C4-2B (cell line): ENCODE results near the gene PHF12.
A peak's percentile ranks its signal among the peaks of the same experiment; 100 is the strongest.

Source experiments
- H3K27ac ChIP-seq: fragments of 450-650 bp; 2 replicates; pipeline ENCODE4 v1.5.1; 2017
- CTCF ChIP-seq: fragments of 450-650 bp; conservative IDR thresholded peaks from 2 replicates; pipeline ENCODE4 v1.5.1; 2017; ENCODE audit warnings: mild to moderate bottlenecking
- ZFX ChIP-seq: fragments of 450-650 bp; IDR thresholded peaks from 2 replicates; pipeline ENCODE4 v1.6.1; 2017

PHF12 gene

DNA sequence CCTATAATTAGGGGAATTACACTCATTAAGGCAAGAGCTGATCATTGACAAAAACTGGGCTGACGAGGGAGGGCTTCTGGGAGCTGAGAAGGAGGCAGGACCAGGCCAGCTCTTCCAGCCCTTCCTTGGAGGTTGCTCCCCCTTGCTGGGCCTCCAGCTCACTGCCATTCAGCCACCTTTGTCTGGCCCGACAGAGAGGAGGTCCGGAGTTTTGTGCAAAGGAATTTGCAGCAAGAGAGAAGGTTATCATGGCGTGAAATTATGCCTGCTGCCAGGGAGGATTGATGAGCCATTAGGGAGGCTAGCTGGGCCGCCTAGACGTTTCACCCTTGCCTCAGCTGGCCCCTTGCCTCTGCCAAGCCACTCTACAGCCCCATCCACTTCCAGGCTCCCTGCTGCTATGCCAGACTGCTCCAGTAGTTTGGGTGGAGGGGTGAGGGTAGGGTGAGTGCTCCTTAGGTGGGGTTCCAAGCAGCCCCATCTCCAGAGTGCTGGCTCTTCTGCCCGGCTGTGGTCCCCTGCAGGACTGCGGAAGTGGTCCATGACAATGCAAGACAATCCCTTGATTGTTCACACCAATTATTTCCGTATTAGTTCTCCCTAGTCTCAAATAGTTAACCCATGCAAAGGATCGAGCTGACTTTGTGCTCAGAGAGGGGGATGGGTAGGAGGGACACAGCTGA lies 17.1 kb upstream of the PHF12 start:
- no peak for TF ChIP-seq ZFX
- TF ChIP-seq CTCF, result no peak
- H3K27ac ChIP-seq, result peak overlapping the region; percentile 14; the same call in 1 of the 2 replicates

DNA sequence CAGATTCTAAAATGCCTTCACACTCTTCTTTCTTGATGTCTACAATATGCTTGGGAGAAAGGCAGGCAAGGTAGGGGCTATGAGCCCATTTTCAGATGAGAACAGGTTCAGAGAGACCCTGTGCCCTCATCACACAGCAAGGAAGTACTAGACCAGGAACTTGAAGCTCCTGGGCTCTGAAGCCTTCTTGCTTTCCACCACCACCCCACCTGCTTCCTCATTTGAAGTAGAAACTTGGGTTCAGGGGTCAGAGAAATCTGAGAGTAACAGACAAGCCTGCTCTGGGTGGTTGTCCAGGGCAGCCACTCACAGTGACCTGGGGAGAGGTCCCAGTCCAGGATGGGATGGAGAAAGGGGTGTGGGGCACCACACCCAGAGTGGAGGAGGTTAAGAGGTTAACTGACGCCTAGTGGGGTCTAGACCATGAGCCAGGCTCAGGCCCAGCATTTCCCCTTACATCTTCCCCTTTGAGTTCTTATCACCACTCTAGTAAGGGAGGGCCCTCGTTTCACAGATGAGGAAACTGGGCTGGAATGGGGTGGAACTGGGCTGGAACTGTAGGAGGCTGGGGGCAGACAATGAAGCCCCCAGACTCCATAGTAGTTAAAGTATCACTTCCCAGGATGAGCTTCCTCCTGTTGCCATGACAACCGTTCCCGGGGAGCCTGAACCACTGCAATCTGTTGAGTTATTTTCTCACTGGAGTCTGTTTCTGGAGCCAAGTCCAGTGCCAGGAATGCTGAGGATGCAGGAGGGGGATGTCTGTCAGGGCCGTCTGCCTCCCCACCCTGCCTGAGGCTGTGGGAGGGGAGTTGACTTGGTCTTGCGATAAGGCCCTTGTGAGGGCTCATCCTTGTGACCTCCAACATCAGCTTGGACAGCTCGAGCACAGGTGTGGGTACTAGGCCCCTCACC lies 16.2 kb upstream of the PHF12 start:
- TF ChIP-seq CTCF (no peak), ZFX (no peak)
- no peak overlapping the region for H3K27ac ChIP-seq

DNA sequence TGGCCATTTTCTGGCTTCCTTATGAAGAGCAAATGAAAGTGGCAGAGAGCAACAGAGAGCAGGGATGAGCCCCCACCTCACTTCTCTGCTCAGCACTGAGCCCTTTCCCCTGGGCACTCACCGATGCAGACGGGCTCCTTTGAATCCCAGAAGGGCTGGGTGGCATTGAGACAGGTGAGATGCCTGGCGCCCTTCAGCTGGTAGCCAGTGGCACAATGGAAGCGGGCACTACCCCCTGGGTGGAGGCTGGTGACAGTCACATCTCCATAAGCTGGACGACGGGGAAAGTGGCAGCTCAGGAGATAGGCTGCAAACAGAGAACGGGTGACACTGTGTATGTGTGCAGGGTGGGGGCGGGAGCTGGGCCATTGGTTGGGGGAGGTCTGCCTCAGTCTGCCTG lies 12.5 kb upstream of the PHF12 start:
- no peak overlapping the region for H3K27ac ChIP-seq
- no peak for TF ChIP-seq CTCF
- TF ChIP-seq ZFX, result no peak

- no peak overlapping the region for H3K27ac ChIP-seq
- TF ChIP-seq ZFX (no peak), CTCF (no peak)
These were observed 11.8 kb upstream of the PHF12 start for GRCh38 chr17:28963055-28963611.

- TF ChIP-seq CTCF (no peak), ZFX (no peak)
These were observed 10.1 kb upstream of the PHF12 start for GRCh38 chr17:28961391-28961790.

DNA sequence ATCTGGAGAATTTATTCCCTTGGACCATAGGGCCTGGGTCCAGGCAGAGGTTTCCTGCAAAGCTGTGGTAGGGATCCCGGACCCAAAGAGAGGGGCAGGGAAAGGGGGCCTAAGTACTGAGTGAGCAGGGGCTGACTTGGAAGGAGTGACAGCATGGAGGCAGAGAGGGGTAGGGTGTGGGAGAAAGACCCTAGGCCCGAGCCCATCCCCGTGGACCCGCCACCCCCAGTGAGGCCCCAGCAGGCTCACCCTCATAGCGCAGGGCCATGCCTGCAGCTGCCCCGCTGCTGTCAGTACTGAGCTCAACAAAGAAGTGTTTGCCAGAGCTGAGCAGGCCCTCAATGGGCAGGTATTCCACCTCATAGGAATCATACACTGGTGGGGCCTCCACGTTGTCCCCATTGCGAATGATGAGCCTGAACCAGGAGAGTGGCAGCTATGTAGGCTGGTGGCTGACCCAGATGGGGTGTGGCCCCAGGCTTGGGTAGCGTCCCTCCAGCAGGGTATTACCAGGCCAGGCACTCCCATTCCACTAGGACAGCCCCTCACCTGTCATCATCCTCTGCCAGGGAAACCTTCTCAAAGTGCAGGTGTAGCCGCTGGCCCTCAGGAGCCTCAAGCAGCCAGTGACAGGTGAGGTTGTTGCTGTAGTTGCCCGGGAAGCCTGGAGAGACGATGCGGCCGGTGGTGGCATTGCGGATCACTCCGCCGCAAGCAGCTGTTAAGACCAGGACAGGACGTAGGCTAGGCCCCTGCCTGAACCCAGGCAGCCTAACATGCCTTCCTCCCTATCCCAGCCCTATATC lies 9.1 kb upstream of the PHF12 start:
- no peak for TF ChIP-seq CTCF
- no peak for TF ChIP-seq ZFX

More at GRCh38 chr17:28961391-28961790, 10.1 kb upstream of the PHF12 start:
- H3K27ac ChIP-seq, result no peak overlapping the region

More for the DNA sequence above, 9.1 kb upstream of the PHF12 start:
- H3K27ac ChIP-seq, result no peak overlapping the region
